Bronchial epithelial cell (primary cell): ENCODE data around the gene UNC13A. TPM values are rescaled to one million over a fixed set of nuclear protein-coding genes. Genes with fewer than 3 reads are reported as not detected.
A peak's percentile ranks its signal among the peaks of the same experiment; 100 is the strongest.
"Not testable (repeated sequence)": the region's sequence is repeated elsewhere in the genome, so short reads cannot be mapped to it uniquely, and the experiment has no call there.

Source experiments
- DNase-seq: peaks from one replicate; pipeline ENCODE4 v3.0.0-alpha.2; 2010; ENCODE audit warnings: low read depth
- FAIRE-seq: peaks from 2 replicates; lab custom pipeline; 2011; peaks lifted over from hg19 to GRCh38; lab: Jason Lieb, UNC
- H3K27me3 ChIP-seq: 2 replicates; pipeline ENCODE4 v1.5.1; 2011; ENCODE audit warnings: low read length; ENCODE audit not compliant: control insufficient read depth, insufficient read depth
- H3K36me3 ChIP-seq: 2 replicates; pipeline ENCODE4 v1.5.1; 2011; ENCODE audit warnings: low read length; ENCODE audit not compliant: control insufficient read depth, insufficient read depth
- H3K4me3 ChIP-seq: 2 replicates; pipeline ENCODE4 v1.5.1; 2011; ENCODE audit warnings: mild to moderate bottlenecking, low read depth, low read length, control low read depth
- CTCF ChIP-seq: IDR thresholded peaks from 2 replicates; pipeline ENCODE4 v1.5.1; 2011; ENCODE audit warnings: mild to moderate bottlenecking, moderate library complexity, low read length, control low read depth, inconsistent platforms; ENCODE audit not compliant: insufficient read depth, severe bottlenecking
- total RNA-seq: library from RNA; depleted of rRNA; stranded (reverse); fragments of >200 nt; gene quantifications from 2 replicates; pipeline ENCODE4 v1.2.1, GENCODE V29; 2014

UNC13A gene
- total RNA-seq, 1 donor from 2014 or later = under 0.01 TPM

- Histone ChIP-seq H3K36me3 (no peaks in the 10 kb centered on the region), H3K27me3 (no peaks in the 10 kb centered on the region), H3K4me3 (no peak overlapping the region)
- no peak for FAIRE-seq
- no peak for TF ChIP-seq CTCF
- peak; percentile 26 for DNase-seq
Observed at GRCh38 chr19:17553256-17553655, 134.9 kb downstream of the UNC13A start.

GRCh38 chr19:17552735-17553134 lies 135.4 kb downstream of the UNC13A start:
- not testable (repeated sequence) for H3K4me3 ChIP-seq, H3K27me3 ChIP-seq, H3K36me3 ChIP-seq, FAIRE-seq, DNase-seq

Other genes with a start within 250 kb of the UNC13A start
- gene TMEM221, start 239.7 kb downstream of the UNC13A start, total RNA-seq = 0.13 TPM in 1 of 2 replicates, not detected in the other
- gene NXNL1, start 227.4 kb downstream of the UNC13A start, total RNA-seq = not detected in 2 replicates
- 5.9 and 7.9 TPM in 2 replicates for gene SLC27A1, start 217.8 kb downstream of the UNC13A start, total RNA-seq
- 41.1 and 67.2 TPM in 2 replicates for gene PGLS, start 176.7 kb downstream of the UNC13A start, total RNA-seq
- 74.2 and 75.1 TPM in 2 replicates for gene COLGALT1, start 132.7 kb downstream of the UNC13A start, total RNA-seq
- gene MAP1S, start 31.1 kb upstream of the UNC13A start, total RNA-seq = 3.7 and 15.9 TPM in 2 replicates
- gene FCHO1, start 63.1 kb upstream of the UNC13A start, total RNA-seq = 0.26 and 0.90 TPM in 2 replicates
- 11.6 and 27.4 TPM in 2 replicates for gene B3GNT3, start 106.8 kb upstream of the UNC13A start, total RNA-seq
- not detected in 2 replicates for gene INSL3, start 133.2 kb upstream of the UNC13A start, total RNA-seq
- 0.26 TPM in 2 replicates for gene JAK3, start 159.6 kb upstream of the UNC13A start, total RNA-seq
- gene RPL18A, start 171.6 kb upstream of the UNC13A start, total RNA-seq = 1,530 and 1,590 TPM in 2 replicates
- gene SLC5A5, start 183.6 kb upstream of the UNC13A start, total RNA-seq = under 0.01 and 0.13 TPM in 2 replicates
- 37.9 and 62.2 TPM in 2 replicates for gene CCDC124, start 244.7 kb upstream of the UNC13A start, total RNA-seq